HFFc6 (cell line): ENCODE measurements around the gene LRRC3B. TPM values are rescaled to one million over a fixed set of nuclear protein-coding genes. Genes with fewer than 3 reads are reported as not detected.

Experiments
- DNase-seq: peaks from one replicate; pipeline ENCODE4 v3.0.0-alpha.2; 2018
- H3K27ac Mint-ChIP-seq: 2 replicates; pipeline ENCODE4 v1.8.0; 2020; ENCODE audit warnings: mild to moderate bottlenecking, mixed read lengths
- H3K27me3 Mint-ChIP-seq: 2 replicates; pipeline ENCODE4 v1.8.0; 2021; ENCODE audit warnings: mild to moderate bottlenecking, moderate library complexity, mixed read lengths; ENCODE audit not compliant: insufficient read depth
- H3K36me3 Mint-ChIP-seq: 2 replicates; pipeline ENCODE4 v1.8.0; 2021; ENCODE audit warnings: low read depth, mixed read lengths
- H3K4me1 Mint-ChIP-seq: 2 replicates; pipeline ENCODE4 v1.8.0; 2020; ENCODE audit warnings: low read depth, mixed read lengths
- H3K4me3 Mint-ChIP-seq: 2 replicates; pipeline ENCODE4 v1.8.0; 2020; ENCODE audit warnings: mild to moderate bottlenecking, moderate library complexity, mixed read lengths
- H3K9me3 Mint-ChIP-seq: 2 replicates; pipeline ENCODE4 v1.8.0; 2020; ENCODE audit warnings: mild to moderate bottlenecking, mixed read lengths
- total RNA-seq, 6 experiments: library from RNA; stranded (reverse); fragmentation: NEBNext Ultra II Directional; extraction: Animal tissue kit (Norgen Biotek cat#: 25700); gene quantifications; 2 replicates in 1 of 6; 3 replicates in 5 of 6; pipeline ENCODE4 v1.2.3, GENCODE V29; 2021
- TF ChIP-seq, protein P1 (sequence below): fragments of 200-600 bp; sonication (generic); IDR thresholded peaks from 2 replicates; pipeline ENCODE4 v1.5.0; 2021; ENCODE audit warnings: antibody characterized with exemption, mild to moderate bottlenecking

Gene LRRC3B
- total RNA-seq, 6 experiments from 2014 or later = not detected

DNA sequence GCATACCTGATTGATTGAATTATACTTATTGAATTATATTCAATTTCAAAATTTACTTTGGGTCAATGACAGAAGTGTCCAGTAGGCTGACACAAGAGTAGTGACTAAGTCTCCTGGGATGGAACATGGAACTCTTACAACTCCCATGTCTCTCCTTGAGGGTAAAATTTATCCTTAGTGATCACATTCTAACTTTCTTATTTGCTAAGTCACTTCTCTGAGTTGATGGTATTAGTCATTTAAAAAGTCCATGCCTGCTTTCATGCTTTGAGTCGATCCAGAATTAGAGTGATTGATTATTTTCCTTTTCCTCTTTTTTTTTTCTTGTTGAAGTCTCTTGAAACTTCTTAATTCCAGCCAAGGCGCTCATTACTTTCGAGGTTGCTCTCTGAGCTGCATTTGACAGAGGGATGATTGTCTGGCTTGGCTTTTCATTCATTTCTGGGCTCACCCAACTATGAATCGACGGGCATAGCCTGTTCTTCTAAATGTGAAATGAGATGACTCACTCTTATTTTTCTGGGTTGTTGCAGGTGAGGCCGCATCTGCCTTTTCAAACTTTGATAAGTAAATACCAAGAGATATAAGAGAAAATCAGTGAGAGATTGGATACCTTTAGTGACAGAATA lies 34.9 kb downstream of the LRRC3B start:
- Mint-ChIP-seq H3K36me3 (no peaks in the 10 kb centered on the region), H3K27me3 (no peaks in the 10 kb centered on the region; the same call in 1 of the 2 replicates), H3K27ac (no peak overlapping the region), H3K9me3 (peaks cover 26% of the 10 kb centered on the region), H3K4me3 (no peak overlapping the region), H3K4me1 (no peaks in the 10 kb centered on the region)
- no peak for DNase-seq
- TF ChIP-seq, protein P1, sequence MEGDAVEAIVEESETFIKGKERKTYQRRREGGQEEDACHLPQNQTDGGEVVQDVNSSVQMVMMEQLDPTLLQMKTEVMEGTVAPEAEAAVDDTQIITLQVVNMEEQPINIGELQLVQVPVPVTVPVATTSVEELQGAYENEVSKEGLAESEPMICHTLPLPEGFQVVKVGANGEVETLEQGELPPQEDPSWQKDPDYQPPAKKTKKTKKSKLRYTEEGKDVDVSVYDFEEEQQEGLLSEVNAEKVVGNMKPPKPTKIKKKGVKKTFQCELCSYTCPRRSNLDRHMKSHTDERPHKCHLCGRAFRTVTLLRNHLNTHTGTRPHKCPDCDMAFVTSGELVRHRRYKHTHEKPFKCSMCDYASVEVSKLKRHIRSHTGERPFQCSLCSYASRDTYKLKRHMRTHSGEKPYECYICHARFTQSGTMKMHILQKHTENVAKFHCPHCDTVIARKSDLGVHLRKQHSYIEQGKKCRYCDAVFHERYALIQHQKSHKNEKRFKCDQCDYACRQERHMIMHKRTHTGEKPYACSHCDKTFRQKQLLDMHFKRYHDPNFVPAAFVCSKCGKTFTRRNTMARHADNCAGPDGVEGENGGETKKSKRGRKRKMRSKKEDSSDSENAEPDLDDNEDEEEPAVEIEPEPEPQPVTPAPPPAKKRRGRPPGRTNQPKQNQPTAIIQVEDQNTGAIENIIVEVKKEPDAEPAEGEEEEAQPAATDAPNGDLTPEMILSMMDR = no peak

DNA sequence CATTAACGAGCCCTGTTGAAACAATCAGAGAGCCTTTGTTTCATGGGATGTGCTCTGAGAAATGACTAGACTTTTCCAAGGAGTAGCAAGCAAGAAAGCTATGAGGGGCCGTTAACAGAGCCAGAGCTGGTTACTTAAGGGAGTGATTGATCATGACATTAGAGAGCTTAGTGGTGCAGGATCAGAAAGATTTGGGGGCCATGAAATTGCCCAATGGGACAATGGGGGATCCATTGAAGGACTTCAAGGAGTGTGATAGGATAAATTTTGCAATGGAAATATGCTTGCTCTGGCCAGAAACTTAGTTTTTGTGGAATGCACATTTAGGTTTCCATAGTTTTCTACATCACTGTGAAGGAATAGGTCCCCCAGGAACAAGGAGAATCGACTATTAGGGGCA lies 45.6 kb downstream of the LRRC3B start:
- TF ChIP-seq, protein P1 = no peak
- Mint-ChIP-seq H3K27ac (no peak overlapping the region), H3K27me3 (no peaks in the 10 kb centered on the region), H3K36me3 (no peaks in the 10 kb centered on the region), H3K4me1 (no peaks in the 10 kb centered on the region), H3K9me3 (peaks cover 46% of the 10 kb centered on the region), H3K4me3 (no peak overlapping the region)
- DNase-seq = no peak

DNA sequence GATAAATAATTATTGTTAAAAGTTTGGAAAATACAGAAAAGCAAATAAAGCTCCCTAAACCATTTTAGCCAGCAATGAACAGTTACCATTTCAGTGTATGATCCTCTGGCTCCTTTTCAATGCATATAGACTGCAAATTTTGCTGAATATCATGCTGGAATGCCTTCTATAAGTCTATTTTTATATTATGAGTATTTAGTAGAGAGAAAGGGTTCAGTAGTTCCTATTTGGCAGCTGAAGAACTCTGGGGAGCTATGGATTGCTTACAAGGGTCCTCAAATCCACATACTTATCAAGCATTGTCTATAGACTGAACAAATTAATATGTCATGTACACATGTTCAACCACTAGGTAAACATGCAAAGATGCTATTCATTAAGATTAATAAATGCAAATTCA lies 46.1 kb downstream of the LRRC3B start:
- TF ChIP-seq, protein P1 = no peak
- Mint-ChIP-seq H3K4me3 (no peak overlapping the region), H3K27me3 (no peaks in the 10 kb centered on the region), H3K36me3 (no peaks in the 10 kb centered on the region), H3K4me1 (no peaks in the 10 kb centered on the region), H3K9me3 (peaks cover 43% of the 10 kb centered on the region), H3K27ac (no peak overlapping the region)
- no peak for DNase-seq

DNA sequence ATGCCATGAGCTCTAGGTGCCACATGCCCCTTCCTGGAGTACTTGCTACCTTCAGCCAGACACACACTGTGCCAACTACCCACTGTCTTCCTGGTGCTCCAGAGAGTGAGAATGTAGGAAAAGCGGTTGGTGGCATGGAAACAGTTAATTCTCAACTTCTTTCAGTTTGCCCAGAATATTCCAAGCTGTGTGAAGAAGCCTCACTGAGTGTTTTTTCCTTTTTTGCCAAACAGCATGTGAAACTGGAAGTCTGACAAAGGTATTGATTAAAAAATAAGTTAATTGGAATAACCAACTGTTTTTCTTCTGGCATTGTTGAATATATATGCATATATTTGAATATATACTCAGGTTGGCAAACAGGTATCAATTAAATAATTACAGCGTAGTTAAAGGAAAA lies 52.8 kb downstream of the LRRC3B start:
- Mint-ChIP-seq H3K27ac (no peak overlapping the region), H3K4me3 (no peak overlapping the region), H3K9me3 (peaks cover 30% of the 10 kb centered on the region), H3K36me3 (no peaks in the 10 kb centered on the region), H3K4me1 (no peaks in the 10 kb centered on the region), H3K27me3 (no peaks in the 10 kb centered on the region)
- TF ChIP-seq, protein P1 = no peak
- DNase-seq = no peak

DNA sequence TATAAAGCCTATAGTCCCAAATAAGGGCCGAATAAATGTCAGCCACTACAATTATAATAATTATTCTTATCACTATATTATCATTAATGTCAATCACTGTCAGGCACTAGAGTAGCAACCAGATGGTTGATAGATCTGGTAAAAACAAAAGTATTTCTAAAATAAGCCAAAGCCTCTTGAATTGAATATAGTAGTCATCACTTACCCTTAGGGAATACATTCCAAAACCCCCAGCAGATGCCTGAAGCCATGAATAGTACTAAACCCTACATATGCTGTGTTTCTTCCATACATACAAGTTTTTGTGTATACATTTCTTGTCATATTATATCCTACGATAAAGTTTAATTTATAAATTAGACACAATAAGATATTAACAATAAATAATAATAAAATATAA lies 59.1 kb downstream of the LRRC3B start:
- Mint-ChIP-seq H3K27me3 (no peaks in the 10 kb centered on the region), H3K9me3 (peaks cover 34% of the 10 kb centered on the region), H3K27ac (no peak overlapping the region), H3K36me3 (no peaks in the 10 kb centered on the region; the same call in 1 of the 2 replicates), H3K4me3 (no peak overlapping the region), H3K4me1 (no peaks in the 10 kb centered on the region)
- TF ChIP-seq, protein P1 = no peak
- no peak for DNase-seq

DNA sequence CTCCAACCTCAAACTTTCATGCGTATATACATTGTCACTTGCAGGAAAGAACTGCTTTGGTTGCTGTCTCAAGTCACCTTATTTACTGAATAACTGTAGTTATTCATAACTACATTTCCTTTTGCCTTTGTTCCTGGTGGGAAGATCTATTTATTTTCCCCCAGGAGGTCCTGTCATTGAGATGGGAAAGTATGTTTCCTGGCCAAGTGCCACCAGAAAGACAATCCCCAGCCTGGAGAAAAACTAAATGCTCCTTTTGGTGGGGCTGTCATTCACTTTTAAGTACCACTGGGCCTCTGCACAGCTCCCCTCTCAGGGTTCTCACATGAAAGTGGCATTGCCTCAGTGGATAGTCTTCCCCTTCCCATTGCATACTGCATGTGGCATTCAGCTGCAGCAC lies 59.8 kb downstream of the LRRC3B start:
- Mint-ChIP-seq H3K27me3 (no peaks in the 10 kb centered on the region), H3K4me1 (no peaks in the 10 kb centered on the region), H3K9me3 (peaks cover 36% of the 10 kb centered on the region), H3K27ac (no peak overlapping the region), H3K4me3 (no peak overlapping the region), H3K36me3 (no peaks in the 10 kb centered on the region; the same call in 1 of the 2 replicates)
- no peak for DNase-seq
- TF ChIP-seq, protein P1 = no peak
